ENCODE data around the gene EPHA8.

DNA sequence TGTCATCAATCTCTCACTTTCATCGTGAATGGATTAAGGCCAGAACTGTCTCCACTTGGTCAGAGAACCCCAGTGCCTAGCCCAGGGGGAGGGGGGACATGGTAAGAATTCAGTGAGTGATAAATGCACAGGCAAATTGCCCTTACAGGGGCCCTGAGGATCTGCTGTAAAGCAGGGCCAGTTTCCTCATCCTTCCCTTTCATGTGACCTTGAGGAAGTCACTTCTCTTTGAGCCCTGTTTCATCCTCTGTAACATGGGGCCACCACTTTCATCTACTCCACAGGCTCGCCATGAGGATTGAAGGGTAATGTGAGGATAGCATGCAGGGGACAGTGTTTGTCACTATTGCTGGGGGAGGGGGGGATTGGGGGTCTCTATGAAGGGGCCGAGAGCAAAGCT is 45.1 kb downstream of the EPHA8 start:
- TF ChIP-seq, protein P1, sequence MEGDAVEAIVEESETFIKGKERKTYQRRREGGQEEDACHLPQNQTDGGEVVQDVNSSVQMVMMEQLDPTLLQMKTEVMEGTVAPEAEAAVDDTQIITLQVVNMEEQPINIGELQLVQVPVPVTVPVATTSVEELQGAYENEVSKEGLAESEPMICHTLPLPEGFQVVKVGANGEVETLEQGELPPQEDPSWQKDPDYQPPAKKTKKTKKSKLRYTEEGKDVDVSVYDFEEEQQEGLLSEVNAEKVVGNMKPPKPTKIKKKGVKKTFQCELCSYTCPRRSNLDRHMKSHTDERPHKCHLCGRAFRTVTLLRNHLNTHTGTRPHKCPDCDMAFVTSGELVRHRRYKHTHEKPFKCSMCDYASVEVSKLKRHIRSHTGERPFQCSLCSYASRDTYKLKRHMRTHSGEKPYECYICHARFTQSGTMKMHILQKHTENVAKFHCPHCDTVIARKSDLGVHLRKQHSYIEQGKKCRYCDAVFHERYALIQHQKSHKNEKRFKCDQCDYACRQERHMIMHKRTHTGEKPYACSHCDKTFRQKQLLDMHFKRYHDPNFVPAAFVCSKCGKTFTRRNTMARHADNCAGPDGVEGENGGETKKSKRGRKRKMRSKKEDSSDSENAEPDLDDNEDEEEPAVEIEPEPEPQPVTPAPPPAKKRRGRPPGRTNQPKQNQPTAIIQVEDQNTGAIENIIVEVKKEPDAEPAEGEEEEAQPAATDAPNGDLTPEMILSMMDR (conservative IDR thresholded peaks at IDR 0.05), result no peak
- no peak for TF ChIP-seq EZH2 (IDR thresholded peaks at IDR 0.05; ENCODE audit: low read depth)
